ENCODE measurements around the gene COL27A1.

The COL27A1 gene

DNA sequence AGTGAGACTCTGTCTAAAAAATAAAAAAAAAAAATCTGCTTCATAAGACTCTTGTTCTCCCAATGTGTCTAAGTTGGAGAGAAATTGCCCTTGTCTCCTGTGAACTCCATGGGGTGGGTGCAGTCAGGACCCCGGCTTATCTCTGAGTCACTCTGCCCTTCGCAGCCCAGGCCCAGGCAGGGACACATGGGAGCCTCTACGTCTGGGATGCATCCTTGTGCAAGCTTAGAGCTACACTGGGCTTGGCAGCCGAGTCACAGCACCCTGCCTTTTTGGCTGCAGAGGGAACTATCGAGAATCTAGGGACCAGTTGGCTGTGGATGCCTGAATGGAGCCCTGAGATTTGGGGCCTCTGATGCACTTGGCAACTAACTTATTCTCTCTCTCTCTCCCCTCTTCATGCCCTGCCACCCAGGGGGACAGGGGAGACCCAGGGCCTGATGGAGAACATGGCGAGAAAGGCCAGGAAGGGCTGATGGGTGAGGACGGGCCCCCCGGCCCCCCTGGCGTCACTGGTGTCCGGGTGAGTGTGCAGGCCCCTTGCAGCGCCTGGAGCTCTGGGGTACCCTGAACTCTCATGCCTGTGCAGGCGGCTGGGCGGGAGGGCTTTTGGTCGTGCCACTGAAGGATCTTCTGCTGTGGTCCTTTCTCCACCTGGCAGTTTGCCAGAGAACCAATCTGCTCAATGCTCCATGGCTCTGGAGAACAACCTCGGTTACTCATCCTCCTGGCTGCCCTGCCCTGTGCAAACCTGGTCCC, 120.1 kb downstream of the COL27A1 start:
- DNase-seq = no peak

DNA sequence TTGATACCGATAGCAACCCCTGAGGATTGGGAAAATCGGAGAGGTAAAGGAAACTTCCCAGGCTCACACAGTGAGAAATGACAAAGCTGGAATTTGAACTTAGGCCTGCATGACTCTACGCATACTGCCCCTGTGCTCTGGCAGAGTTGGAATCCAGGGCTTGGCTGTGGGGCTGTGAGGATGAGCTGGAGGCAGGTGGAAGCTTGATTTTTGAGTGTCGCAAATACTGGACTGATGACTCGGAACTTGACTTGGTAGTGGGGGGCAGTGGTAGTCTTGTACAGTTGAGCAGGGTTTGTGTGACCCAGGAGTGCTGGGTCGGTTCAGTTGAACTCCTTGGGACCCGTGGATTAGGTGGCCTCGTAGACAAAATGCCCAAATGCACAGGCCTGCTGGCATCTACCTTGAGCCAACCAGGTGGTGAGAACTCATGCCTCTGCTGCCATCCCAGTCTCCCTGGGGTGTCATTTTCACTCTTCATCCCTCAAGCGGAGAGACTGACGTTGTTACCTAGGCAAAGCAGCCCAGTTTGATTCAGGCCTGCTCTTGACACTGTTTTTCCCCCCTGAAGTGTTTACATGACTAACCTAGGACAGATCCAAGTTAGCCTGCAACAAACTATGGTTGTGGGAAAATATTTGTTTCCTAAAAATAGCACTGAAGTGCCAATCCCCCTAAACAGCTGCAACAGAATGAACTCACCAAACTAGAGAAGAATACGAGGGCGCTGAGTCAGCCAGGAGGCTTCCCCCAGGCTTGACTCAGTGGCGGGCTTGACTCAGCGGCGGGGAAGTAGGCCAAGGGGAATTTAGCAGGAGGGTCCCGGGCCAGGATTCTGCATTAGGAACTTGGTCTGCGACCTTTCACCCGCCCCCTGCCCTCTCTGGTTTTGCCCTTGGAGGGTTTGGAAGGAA, 121.8 kb downstream of the COL27A1 start:
- DNase-seq = no peak

DNA sequence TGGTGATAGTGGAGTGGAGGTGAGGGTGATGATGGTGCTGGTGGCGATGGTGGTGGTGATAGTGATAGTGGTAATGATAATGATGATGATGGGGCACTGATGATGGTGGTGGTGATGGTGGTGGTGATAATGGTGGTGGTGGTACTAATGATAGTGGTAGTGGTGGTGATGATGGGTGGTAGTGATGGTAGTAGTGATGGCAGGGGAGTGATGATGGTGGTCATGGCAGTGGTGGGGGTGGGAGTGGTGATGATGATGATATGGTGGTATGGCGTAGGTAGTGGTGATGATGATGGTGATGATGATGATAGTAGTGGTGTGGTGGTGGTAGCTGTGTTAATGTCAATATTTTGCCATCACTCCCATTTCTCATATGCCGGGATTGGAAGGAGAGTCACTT, 123.0 kb downstream of the COL27A1 start:
- DNase-seq = no peak

DNA sequence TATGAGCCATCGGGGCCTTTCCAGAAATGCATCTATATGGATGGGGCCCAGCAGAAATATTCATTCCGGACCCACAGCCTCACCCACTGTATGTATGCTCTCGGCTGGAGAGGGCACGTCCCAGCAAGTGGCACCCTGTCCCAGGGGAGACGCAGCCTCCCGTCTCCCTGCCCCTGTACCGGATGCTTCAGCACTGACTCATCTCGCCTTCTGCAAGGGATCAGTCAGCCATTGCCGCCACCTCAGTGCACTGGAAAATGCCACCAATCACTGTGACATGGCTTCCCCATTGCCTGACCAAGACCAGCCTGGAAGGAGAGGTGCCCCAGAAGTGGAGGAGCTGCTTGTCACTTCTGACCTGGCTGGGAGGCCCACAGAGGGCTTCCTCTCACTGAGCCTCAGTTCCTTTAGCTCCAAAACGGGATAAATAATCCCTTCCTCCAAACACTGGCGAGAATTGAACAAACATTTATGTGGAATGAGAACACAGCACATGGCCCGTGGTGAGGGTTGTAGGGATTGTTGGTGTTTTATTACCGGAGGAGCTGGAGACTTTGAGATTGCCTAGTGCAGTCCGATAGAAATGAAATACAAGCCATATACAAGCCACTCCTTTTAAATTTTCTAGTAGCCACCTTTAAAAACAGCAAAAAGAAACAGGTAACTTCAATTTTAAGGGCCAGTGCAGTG, 123.7 kb downstream of the COL27A1 start:
- DNase-seq = no peak

DNA sequence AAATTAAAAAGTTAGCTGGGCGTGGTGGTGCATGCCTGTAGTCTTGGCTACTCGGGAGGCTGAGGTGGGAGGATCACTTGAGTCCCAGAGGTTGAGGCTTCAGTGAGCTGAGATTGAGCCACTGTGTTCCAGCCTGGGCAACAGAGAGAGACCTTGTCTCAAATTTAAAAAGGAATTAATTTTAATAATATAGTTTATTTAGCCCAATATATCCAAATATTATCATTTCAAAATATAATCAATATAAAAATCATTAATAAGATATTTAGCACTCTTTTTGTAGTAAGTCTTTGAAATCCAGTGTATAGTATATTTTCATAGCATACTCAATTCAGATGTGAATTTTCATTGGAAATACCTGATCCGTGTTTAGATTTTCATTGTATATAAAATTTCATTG, 124.4 kb downstream of the COL27A1 start:
- no peak for DNase-seq

DNA sequence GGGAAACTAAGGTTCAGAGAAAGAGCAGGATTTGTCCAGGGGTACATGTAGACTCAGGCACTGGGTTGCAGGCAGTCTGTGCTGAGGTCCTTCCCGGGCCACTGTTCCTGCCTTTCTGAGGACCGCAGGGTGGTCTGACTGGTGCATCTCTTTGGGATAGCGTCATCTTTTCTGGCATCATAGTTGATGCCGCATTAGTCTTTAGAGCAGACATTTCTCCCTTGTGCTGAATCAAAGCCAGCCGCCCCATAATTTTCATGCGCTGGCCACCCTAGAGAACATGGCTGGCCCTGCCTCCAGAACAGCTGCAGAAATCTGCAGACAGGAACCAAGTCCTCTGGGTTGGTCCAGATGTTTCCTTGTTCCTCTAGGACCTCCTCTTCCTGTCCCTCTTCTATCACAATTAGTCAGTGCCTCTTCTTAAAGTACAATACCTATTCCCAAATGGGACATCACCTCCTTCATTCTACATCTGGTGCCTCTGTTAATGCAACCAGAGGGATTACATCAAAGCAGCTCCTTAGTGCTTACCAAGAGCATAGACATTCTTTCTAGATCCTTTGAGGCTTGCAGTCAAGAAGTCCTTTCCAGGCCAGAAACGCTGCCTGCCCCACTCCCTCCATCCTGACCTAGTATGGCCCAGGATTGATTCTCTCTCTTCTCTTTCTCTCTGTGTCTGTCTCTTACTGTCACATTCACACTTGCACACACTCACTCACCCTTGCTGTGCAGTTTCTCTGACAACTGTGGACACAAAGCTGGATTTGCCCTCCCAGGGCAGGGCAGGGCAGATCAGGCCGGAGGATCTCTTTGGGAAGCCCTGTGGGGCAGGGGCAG, 125.5 kb downstream of the COL27A1 start:
- DNase-seq = no peak

DNA sequence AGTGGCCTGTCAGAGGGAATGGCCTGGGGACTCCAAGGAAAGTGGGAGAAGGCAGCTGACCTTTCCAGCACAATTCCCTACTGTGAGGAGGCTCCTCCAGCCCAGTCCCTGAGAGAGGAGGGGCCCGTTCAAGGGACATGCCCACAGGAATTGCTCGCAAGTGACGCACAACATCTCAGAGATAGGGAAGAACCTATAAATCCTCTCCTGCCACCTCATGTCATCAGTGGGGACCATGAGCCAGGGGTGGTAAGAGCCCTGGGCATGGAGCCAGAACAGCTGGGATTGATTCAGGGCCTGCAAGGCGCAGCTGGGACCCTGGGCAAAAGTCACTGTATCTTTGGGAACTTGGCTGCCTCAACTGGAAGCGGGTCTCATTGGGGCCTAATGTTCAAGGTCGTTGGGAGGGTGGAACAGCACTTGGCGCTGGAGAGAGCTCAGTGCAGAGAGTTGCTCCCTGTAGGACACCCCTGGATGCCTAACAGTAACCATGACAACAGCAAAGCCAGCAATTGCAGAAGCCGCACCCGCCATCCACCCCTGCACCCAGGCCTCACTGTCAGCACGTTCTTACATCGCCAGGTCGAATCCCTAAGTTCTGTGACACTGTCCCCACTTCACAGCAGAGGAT, 126.3 kb downstream of the COL27A1 start:
- DNase-seq = no peak

DNA sequence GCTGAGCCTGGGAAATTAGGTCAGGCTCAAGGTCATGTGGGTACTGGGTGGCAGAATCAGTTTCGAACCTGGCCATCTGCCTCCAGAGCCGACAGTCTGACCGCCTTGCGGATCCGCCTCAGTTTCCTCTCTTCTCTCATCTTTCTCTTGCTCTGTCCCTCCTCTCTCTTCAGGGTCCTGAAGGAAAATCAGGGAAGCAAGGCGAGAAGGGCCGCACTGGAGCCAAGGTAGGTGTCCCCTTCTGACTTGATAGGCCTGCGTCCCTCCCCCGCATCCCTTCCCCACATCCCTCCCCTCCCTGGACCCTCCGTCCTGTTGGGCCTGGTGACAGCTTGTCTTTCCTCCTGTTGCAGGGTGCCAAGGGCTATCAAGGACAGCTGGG, 126.8 kb downstream of the COL27A1 start:
- DNase-seq = no peak

DNA sequence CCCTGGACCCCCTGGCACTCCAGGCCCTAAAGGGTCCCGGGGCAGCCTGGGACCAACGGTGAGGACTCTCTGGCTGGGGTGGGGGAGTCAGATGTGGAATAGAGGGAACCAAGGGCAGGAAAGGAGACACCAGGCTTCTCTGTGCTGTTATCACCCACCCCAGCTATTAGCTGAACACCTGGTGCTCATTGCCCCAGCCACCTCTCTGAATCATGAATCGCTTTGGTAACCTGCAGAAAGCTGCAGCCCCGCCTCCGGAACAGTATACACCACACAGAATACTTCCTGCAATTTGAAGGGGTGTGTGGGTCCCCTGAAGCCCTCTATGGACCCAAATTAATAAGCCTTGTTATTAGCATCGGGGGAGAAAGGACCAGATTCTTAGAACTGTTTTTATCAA, 127.2 kb downstream of the COL27A1 start:
- no peak for DNase-seq

DNA sequence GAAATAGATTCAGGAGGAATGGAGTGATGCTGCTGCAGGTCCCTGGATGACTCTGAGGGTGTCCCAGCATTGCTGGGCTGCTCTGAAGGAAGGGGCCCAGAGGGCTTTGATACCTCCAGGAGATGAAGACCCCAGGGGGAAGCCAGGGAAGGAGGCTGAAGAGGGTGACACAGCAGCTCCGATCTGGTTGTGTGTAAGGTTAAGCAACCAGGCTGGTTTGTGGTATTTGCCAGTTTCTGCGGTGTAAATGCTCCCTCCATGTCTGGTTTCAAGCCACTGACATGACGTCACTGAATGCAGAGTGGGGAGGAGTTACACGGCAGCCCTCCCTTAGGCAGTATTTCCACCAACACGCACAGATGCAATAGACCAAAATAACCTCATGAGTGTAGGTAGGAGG, 127.6 kb downstream of the COL27A1 start:
- peak; percentile 28 for DNase-seq

DNA sequence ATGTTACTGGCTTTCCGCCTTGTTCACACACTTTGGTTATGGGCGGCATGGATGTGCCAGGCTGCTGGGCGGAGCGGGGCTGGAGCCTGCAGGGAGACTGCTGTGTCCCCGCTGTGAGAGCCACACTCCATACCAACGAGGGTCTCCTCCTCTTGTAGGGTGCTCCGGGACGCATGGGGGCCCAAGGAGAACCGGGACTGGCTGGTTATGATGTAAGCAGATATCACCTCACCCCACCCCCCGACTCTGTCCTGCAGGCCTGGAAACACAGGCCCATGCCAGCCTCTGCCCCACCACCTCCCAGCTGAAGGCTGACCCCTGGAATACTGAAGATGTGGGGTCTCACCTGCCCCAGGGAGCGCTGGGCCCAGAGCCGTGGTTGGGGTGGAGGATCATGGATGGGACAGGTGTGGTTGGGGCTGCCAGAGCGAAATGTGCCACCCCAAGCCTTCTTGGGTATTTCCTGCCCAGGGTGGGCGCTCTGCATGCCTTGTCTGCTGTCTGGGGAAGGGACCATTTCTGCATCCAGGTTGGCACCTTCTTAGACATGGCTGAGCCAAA, 128.3 kb downstream of the COL27A1 start:
- DNase-seq = no peak

DNA sequence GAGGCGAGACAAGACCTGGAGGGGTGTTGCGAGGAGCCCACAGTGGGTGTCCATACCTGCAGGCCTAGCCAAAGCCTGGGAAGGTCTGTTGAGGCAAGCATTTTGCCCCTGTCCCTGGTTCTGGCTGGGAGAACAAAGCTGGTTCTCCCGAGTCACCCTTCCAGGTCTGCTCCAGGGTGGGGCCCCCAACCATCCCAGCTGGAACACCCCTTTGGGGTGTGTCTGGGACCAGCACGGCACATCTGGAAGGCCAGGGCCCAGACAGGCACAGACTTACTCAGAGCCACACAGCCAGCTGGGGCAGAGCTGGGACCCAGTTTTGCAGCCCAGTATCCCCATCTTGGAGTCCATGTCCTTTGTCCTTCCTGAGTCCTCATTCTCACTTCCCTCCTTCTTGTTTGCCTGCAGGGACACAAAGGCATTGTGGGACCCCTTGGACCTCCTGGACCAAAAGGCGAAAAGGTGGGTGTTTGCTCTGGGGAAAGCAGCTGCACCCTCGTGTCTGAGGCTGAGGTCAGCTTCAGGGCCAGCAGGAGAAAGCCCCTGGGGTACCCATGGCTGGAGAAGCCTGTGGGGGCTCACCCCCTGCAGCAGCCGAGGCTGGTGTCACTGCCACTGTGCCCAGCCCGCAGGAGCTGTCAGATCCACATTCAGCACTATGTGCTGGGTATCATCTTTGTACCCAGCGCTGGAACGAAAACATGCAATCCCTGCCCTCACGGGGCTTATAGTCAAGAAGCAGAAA, 129.2 kb downstream of the COL27A1 start:
- DNase-seq = no peak

DNA sequence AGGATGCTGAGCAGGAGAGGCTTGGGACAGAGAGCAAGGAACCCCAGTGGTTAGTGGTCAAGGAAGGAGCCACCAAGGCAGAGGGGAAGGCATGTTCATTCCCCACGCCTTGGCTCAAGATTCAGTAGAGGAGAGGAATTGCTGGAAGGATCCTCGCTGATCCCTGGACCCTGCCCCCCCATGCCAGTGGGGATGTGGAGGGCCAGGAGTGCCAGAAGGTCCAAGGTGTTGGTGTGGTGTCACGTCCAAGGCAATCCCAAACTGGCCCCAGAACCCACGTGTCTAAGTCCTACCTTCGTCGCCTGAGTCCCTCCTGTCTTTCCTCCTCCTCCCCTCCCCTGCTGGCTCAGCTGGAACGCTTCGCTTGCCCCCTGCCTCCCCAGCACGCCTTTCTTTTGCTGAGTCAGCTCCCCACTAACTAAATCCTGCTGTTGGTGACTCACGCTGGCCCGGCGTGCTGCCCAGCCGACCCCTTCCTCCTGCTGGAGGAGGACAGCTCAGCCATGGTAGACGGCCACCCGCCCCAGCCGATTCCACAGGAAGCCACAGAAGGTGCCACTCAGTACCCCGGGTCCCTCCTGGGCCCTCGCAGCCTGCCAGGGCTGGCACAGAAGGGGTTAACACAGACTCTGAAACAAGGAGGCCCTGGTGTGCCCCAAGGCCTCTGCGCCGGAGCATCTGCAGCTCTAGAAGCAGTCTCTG, 130.0 kb downstream of the COL27A1 start:
- DNase-seq = no peak

DNA sequence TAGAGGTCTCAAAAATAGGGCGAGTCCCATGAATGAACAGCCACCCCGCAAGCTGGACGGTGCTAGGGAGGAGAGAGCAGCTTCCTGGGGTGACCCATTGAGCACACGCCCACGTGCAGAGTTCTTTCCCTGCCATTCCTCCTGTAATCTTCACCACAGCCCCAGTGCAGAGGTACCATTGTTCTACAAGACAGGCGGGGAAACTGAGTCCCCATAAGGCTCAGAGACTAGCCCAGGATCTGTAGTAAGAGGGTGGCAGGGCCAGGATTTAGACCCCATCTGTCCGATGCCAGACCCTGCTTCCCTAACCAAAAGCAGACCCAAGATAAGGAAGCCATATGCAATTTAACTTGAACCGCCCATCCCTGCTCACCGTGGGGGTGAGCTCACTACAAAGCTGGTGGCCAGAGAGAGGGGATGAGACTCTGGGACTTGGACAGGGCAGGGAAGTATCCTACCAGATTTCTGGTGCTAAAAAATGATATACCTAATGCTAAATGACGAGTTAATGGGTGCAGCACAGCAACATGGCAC, 130.9 kb downstream of the COL27A1 start:
- no peak for DNase-seq

DNA sequence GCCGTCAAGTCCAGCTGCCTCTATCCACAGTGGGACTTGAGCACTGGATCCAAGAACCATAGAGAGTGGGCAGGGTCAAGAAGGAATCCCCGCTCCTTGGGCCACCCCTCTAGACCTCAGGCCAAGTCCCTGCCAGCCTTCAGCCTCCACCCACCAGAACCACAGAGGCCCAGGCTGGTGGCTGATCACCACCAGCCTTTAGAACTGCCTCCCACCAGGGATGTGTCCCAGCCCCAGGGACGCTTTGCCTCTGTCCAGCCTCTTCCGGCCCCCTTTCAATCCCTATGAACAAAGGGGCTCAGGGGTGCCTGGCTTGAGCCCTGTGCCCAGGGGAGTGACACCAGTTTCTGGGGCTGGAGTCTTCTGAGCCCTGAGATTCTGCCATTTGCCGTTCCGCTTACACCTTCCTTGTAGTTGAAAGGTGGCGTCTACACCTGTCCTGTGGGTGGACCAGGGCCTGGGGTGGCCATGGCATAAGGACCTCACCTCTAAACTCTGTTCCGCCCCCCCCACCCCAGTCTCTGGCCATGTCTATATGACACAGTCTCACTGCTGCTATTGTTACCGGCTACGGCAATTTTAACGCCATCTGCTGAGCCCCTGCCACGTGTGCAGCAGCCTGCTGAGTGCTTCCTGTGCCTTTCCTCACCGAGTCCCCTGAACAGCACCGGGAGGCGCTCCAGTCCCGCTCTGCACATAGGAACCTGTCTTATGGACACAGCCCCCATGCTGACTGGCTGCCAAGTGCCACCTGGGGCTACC, 131.8 kb downstream of the COL27A1 start:
- no peak for DNase-seq

DNA sequence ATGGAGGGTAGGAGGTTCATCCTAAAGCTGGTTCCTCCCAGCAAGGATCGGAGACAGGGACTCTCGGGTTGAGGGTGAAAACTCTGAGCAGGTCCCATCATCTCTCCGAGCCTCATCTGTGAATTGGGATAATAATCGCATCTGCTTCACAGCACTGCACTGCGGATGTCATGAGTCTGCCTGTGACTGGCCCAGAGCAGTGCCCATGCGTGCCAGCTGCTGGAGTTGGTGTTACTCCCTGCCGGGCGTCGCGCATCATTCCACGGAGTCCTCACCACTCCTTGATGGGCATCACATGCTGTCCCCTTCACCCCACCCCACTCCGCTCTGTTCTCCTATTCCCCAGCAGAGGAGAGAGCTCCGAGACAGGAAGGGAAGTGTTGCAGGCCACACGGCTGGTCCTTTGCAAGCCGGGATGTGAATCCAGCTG, 132.4 kb downstream of the COL27A1 start:
- no peak for DNase-seq

DNA sequence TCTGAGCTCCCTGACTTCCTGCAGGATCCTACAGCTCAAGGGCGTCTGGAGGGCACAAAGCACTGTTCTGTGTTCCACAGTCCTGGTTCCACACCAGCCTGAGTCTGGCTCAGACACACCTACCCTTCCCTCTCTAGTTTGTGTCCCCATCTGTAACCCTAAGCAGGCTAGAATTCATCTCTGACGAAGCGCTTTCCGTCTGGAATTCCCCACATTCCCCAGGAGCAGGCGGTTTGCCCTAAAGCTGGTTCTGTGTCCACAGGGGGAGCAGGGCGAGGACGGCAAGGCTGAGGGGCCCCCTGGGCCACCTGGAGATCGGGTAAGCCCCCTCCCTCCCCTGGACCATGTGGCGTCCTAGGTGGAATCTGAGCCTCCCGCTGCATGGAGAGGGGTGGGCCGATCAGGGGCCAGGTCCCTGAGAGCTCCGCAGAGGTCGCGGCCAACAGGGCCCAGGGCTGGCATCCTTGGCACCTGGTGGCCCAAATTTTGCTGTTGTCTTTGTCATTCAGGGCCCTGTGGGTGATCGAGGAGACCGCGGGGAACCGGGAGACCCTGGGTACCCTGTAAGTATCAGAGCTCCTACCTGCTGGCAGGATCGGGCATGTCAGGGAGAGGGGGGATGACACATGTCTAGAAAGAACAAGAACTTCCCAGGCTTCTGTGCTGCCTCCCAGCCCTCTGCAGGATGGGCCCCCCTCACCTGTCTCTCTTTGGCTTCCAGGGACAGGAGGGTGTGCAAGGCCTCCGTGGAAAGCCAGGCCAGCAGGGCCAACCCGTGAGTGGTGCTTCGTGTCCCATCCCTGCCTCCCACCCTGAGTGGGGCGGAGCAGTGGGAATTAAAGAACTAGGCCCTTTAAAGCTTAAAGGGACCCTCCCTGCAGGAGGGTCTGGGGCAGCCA, 133.1 kb downstream of the COL27A1 start:
- no peak for DNase-seq

DNA sequence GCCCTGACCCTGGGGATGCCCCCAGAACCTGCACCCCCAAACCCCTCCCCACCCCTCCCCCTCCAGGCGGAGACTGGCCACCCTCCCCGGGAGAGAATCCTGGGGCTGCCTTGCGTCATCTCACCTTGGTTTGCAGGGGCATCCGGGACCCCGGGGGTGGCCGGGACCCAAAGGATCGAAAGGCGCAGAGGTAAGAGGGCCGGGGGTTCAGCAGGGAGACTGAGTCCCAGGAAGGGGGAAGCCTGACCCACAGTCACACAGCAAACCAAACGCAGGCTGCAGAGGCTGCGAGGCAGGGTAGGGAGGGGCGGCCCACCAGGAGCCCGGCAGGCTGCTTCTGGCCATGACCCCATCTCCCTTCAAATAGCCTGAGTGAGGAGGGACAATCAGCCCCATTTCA, 133.8 kb downstream of the COL27A1 start:
- DNase-seq = no peak
